HepG2 (cell line): ENCODE measurements around the gene KIF3C. TPM values are rescaled to one million over a fixed set of nuclear protein-coding genes. Genes with fewer than 3 reads are reported as not detected.

Source experiments
- ETV5 ChIP-seq: IDR thresholded peaks from 2 replicates; pipeline ENCODE4 v1.6.1; 2018; ENCODE audit warnings: missing biosample characterization, missing genetic modification reagents, inconsistent platforms, borderline replicate concordance
- GABPA ChIP-seq, 2 experiments: IDR thresholded peaks; 2 replicates each; pipeline ENCODE4 v1.6.1; 2011 to 2016; ENCODE audit warnings: low read depth in 2 of 2, low read length in 1 of 2, missing biosample characterization in 1 of 2, missing genetic modification characterization in 1 of 2
- KLF12 ChIP-seq: sonication (generic); formaldehyde crosslinking; IDR thresholded peaks from 2 replicates; pipeline ENCODE4 v1.4.0; 2020; ENCODE audit warnings: missing genetic modification reagents, borderline replicate concordance
- PAXIP1 ChIP-seq: sonication (generic); formaldehyde crosslinking; conservative IDR thresholded peaks from 2 replicates; pipeline ENCODE4 v1.4.0; 2020; ENCODE audit warnings: mild to moderate bottlenecking, missing genetic modification reagents, moderate library complexity
- RARG ChIP-seq: sonication (generic); formaldehyde crosslinking; IDR thresholded peaks from 2 replicates; pipeline ENCODE4 v1.4.0; 2020; ENCODE audit warnings: low read depth, mild to moderate bottlenecking, missing genetic modification reagents
- RBM22 ChIP-seq: fragments of 200-400 bp; formaldehyde crosslinking; optimal IDR thresholded peaks from 2 replicates; pipeline ENCODE3; 2017; ENCODE audit warnings: mild to moderate bottlenecking, low read length, moderate library complexity
- RFX1 ChIP-seq: fragments of 450-650 bp; IDR thresholded peaks from 2 replicates; pipeline ENCODE4 v1.6.1; 2017
- ZBTB21 ChIP-seq: sonication (generic); formaldehyde crosslinking; IDR thresholded peaks from 2 replicates; pipeline ENCODE4 v1.4.0; 2020; ENCODE audit warnings: missing genetic modification reagents
- ZBTB37 ChIP-seq: sonication (generic); formaldehyde crosslinking; IDR thresholded peaks from 2 replicates; pipeline ENCODE4 v1.4.0; 2020; ENCODE audit warnings: mild to moderate bottlenecking, missing genetic modification reagents
- ZNF543 ChIP-seq: sonication (generic); formaldehyde crosslinking; IDR thresholded peaks from 2 replicates; pipeline ENCODE4 v1.4.0; 2020; ENCODE audit warnings: mild to moderate bottlenecking, missing genetic modification reagents
- ZNF563 ChIP-seq: sonication (generic); formaldehyde crosslinking; IDR thresholded peaks from 2 replicates; pipeline ENCODE4 v1.8.0; 2022; ENCODE audit warnings: mild to moderate bottlenecking, moderate library complexity, missing genetic modification reagents
- polyA plus RNA-seq, 8 experiments: library from polyadenylated mRNA; depleted of rRNA in 3 of 8; stranded (reverse) in 7 of 8; unstranded in 1 of 8; fragments of >200 nt; fragmentation: Illumina TruSeq in 4 of 8; extraction: Trizol in 4 of 8; gene quantifications; 2 replicates each; pipeline versions ENCODE4 v1.2.1 to v1.2.3, GENCODE V29; 2011 to 2016; ENCODE audit warnings: low read depth in 4 of 8, missing spikeins in 1 of 8, mixed read lengths in 1 of 8; ENCODE audit not compliant: insufficient read depth in 1 of 8
- total RNA-seq, 5 experiments: library from RNA; depleted of rRNA; stranded (reverse); fragments of >200 nt; fragmentation: Illumina TruSeq; extraction: Trizol; gene quantifications; 2 replicates each; pipeline ENCODE4 v1.2.3, GENCODE V29; 2016; ENCODE audit warnings: low read depth in 1 of 5
- TF ChIP-seq, protein P1 (sequence below): sonication (generic); formaldehyde crosslinking; IDR thresholded peaks from 2 replicates; pipeline ENCODE4 v1.8.0; 2022; ENCODE audit warnings: mild to moderate bottlenecking, missing genetic modification reagents, moderate library complexity
- TF ChIP-seq, protein P2 (sequence below): sonication (generic); formaldehyde crosslinking; IDR thresholded peaks from 2 replicates; pipeline ENCODE4 v1.5.1; 2020; ENCODE audit warnings: mild to moderate bottlenecking, missing genetic modification reagents, borderline replicate concordance
- TF ChIP-seq, protein P3 (sequence below): sonication (generic); formaldehyde crosslinking; IDR thresholded peaks from 2 replicates; pipeline ENCODE4 v1.5.0; 2020; ENCODE audit warnings: mild to moderate bottlenecking, missing genetic modification reagents, borderline replicate concordance

Gene KIF3C
- total and polyA plus RNA-seq, 2 of the 13 experiments (the other 11 are each of a cell fraction or from before 2014, with no cell fraction given): 3.6 to 4.9 TPM

DNA sequence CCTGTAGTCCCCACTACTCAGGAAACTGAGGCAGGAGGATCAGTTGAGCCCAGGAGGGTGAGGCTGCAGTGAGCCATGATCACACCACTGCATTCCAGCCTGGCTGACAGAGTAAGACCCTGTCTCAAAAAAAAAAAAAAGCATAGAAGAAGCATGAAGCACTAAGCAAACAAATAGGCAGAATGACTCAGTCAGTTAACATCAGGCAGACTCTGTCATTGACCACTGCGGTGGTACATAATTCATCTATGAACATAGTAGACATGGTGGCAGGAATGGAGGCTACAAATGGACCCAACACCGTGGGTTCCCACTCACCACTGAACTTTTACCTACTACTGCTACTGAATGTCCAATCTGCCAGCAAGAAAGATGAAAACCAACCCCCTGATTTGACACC, 96.4 kb downstream of the KIF3C start (continued):
- TF ChIP-seq ZBTB37 (CRISPR knock-in tag) (no peak), KLF12 (CRISPR knock-in tag) (no peak), ZNF543 (CRISPR knock-in tag) (no peak), RBM22 (no peak), RFX1 (no peak), ETV5 (CRISPR knock-in tag) (peak; percentile 39; the same call in 1 of the 2 replicates), RARG (no peak), ZBTB21 (0 out of 2 replicates have a peak, but pooled peaks have one; percentile 18), GABPA (IDR thresholded peaks at IDR 0.05; ENCODE audit: low read depth, low read length) (no peak), GABPA (CRISPR knock-in tag; IDR thresholded peaks at IDR 0.05; ENCODE audit: low read depth) (no peak), ZNF563 (CRISPR knock-in tag) (no peak), PAXIP1 (peak; percentile 43)
- TF ChIP-seq, protein P1, sequence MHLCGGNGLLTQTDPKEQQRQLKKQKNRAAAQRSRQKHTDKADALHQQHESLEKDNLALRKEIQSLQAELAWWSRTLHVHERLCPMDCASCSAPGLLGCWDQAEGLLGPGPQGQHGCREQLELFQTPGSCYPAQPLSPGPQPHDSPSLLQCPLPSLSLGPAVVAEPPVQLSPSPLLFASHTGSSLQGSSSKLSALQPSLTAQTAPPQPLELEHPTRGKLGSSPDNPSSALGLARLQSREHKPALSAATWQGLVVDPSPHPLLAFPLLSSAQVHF (CRISPR knock-in tag): no peak
- TF ChIP-seq, protein P2, sequence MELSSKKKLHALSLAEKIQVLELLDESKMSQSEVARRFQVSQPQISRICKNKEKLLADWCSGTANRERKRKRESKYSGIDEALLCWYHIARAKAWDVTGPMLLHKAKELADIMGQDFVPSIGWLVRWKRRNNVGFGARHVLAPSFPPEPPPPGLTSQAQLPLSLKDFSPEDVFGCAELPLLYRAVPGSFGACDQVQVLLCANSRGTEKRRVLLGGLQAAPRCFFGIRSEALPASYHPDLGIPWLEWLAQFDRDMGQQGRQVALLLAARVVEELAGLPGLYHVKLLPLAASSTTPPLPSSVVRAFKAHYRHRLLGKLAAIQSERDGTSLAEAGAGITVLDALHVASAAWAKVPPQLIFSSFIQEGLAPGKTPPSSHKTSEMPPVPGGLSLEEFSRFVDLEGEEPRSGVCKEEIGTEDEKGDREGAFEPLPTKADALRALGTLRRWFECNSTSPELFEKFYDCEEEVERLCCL (CRISPR knock-in tag): no peak
- TF ChIP-seq, protein P3, sequence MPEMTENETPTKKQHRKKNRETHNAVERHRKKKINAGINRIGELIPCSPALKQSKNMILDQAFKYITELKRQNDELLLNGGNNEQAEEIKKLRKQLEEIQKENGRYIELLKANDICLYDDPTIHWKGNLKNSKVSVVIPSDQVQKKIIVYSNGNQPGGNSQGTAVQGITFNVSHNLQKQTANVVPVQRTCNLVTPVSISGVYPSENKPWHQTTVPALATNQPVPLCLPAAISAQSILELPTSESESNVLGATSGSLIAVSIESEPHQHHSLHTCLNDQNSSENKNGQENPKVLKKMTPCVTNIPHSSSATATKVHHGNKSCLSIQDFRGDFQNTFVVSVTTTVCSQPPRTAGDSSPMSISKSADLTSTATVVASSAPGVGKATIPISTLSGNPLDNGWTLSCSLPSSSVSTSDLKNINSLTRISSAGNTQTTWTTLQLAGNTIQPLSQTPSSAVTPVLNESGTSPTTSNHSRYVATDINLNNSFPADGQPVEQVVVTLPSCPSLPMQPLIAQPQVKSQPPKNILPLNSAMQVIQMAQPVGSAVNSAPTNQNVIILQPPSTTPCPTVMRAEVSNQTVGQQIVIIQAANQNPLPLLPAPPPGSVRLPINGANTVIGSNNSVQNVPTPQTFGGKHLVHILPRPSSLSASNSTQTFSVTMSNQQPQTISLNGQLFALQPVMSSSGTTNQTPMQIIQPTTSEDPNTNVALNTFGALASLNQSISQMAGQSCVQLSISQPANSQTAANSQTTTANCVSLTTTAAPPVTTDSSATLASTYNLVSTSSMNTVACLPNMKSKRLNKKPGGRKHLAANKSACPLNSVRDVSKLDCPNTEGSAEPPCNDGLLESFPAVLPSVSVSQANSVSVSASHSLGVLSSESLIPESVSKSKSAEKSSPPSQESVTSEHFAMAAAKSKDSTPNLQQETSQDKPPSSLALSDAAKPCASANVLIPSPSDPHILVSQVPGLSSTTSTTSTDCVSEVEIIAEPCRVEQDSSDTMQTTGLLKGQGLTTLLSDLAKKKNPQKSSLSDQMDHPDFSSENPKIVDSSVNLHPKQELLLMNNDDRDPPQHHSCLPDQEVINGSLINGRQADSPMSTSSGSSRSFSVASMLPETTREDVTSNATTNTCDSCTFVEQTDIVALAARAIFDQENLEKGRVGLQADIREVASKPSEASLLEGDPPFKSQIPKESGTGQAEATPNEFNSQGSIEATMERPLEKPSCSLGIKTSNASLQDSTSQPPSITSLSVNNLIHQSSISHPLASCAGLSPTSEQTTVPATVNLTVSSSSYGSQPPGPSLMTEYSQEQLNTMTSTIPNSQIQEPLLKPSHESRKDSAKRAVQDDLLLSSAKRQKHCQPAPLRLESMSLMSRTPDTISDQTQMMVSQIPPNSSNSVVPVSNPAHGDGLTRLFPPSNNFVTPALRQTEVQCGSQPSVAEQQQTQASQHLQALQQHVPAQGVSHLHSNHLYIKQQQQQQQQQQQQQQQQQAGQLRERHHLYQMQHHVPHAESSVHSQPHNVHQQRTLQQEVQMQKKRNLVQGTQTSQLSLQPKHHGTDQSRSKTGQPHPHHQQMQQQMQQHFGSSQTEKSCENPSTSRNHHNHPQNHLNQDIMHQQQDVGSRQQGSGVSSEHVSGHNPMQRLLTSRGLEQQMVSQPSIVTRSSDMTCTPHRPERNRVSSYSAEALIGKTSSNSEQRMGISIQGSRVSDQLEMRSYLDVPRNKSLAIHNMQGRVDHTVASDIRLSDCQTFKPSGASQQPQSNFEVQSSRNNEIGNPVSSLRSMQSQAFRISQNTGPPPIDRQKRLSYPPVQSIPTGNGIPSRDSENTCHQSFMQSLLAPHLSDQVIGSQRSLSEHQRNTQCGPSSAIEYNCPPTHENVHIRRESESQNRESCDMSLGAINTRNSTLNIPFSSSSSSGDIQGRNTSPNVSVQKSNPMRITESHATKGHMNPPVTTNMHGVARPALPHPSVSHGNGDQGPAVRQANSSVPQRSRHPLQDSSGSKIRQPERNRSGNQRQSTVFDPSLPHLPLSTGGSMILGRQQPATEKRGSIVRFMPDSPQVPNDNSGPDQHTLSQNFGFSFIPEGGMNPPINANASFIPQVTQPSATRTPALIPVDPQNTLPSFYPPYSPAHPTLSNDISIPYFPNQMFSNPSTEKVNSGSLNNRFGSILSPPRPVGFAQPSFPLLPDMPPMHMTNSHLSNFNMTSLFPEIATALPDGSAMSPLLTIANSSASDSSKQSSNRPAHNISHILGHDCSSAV (CRISPR knock-in tag): no peak
